ENCODE measurements around the gene C16orf89. TPM values are rescaled to one million over a fixed set of nuclear protein-coding genes. Genes with fewer than 3 reads are reported as not detected.
A peak's percentile ranks its signal among the peaks of the same experiment; 100 is the strongest.
"Not testable (repeated sequence)": the region's sequence is repeated elsewhere in the genome, so short reads cannot be mapped to it uniquely, and the experiment has no call there.

Gene C16orf89
- total RNA-seq, 1 donor from 2014 or later = not detected

GRCh38 chr16:5062051-5062450 lies 3.7 kb downstream of the C16orf89 start:
- DNase-seq (ENCODE audit: low read depth, low spot score) = no peak

- no peak for DNase-seq (ENCODE audit: low read depth, low spot score)
These were observed 5.6 kb downstream of the C16orf89 start for GRCh38 chr16:5060073-5060641.

GRCh38 chr16:5059386-5060072 lies 6.2 kb downstream of the C16orf89 start:
- no peak for DNase-seq (ENCODE audit: low read depth, low spot score)

DNA sequence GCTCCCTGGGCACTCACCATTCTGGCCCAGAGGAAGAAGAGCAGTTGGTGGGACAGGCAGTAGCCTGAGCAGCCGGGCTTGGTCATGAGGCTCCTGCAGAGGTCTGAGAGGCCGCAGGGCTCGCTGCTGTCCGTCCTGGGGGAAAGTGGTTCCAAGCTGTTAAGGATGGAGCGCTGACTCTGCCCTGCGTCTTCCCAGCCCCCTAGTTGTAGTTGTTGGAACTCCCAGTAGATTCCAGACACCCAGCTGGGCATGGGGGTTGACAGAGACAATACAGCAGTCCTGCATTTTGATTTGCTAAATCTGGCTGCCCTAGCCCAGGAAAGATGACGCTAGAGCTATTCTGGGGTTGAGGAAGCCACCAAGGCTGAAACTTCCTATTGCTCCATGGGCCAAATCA lies 7.3 kb downstream of the C16orf89 start:
- no peak for DNase-seq (ENCODE audit: low read depth, low spot score)

- DNase-seq (ENCODE audit: low read depth, low spot score) = no peak
These were observed 9.4 kb downstream of the C16orf89 start for GRCh38 chr16:5056352-5056751.

- DNase-seq (ENCODE audit: low read depth, low spot score) = no peak
These were observed 10.6 kb downstream of the C16orf89 start for GRCh38 chr16:5054876-5055865.

- DNase-seq (ENCODE audit: low read depth, low spot score) = no peak
These were observed 18.8 kb downstream of the C16orf89 start for GRCh38 chr16:5046914-5047313.

DNA sequence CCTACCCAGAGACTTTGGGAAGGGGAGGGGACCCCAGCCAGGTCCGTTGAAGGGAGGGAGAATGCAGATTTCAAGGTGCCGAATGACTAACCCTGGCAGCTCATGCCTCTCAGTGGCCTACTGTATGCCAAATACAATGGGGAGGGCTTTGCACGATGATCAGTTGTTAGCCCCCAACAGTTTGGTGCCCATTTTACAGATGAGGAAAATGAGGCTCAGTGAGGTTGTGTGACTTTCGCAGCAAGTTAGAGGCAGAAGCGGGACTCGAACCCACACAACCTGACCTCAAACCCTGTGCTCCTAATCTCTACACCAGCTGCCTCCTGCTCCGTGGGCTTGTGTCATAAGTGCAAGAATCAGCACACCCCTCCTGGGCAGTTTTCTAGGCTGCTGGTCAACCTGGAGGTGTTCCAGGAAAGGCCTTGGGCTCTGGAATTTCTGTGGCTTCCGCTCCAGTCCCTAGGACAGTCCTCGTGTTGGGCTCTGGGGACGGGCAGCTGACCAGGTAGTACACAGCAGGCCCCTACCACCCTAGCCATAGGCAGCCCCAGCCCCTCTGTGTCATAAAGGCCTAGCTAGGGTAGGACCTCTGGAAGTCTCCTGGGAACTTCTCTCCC lies 20.1 kb downstream of the C16orf89 start:
- no peak for DNase-seq (ENCODE audit: low read depth, low spot score)

GRCh38 chr16:5044581-5044980 lies 21.2 kb downstream of the C16orf89 start:
- DNase-seq (ENCODE audit: low read depth, low spot score) = not testable (repeated sequence)

GRCh38 chr16:5044011-5044540 lies 21.7 kb downstream of the C16orf89 start:
- DNase-seq (ENCODE audit: low read depth, low spot score) = no peak

DNA sequence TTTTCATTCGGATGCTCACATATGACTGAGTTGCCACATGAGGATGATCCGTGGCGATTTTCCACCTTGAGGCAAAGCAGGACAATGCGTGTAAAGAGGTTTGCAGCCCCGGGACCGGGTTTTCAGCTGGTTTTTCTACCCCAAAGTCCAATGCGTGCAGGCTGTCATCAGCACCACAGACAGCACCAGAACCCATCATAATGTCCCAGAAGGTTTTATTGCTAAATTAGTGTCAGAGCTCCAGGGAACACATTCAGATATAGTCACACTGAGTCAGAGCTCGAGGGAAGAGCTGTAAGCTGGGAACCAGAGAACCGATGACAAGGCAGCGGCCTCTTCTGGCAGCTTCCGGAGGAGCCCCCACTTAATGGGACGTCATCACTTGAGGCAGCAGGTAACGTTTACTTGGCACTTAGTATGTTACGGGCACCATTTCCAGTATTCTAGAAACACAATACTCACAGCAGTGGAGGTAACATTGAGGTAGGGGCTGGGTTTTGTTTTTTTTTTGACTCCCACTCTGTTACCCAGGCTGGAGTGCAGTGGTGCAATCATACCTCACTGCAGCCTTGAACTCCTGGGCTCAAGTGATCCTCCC lies 23.1 kb downstream of the C16orf89 start:
- no peak for DNase-seq (ENCODE audit: low read depth, low spot score)

DNA sequence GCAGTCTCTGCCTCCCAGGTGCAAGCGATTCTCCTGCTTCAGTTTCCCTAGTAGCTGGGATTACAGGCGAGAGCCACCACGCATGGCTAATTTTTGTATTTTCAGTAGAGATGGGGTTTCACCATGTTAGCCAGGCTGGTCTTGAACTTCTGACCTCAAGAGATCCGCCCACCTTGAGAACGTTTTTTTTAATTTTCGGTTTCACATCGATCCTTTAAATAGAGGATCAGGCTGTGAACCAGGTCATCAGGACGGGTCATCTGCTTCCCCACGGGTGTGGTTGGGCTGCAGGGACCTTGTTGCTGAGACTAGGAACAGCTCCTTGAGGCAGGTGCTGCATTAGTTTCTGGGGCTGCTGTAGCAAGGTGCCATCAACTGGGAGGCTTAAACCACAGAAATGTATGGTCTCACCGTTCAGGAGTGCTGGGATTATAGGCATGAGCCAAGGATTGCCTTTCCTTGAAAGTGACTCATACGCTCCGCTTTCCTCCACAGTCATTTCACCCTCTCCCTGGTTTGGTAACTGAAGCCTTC lies 24.1 kb downstream of the C16orf89 start:
- DNase-seq (ENCODE audit: low read depth, low spot score) = no peak

- DNase-seq (ENCODE audit: low read depth, low spot score) = no peak
These were observed 25.3 kb downstream of the C16orf89 start for GRCh38 chr16:5040451-5040850.

- no peak for DNase-seq (ENCODE audit: low read depth, low spot score)
These were observed 29.3 kb downstream of the C16orf89 start for GRCh38 chr16:5036228-5037156.

DNA sequence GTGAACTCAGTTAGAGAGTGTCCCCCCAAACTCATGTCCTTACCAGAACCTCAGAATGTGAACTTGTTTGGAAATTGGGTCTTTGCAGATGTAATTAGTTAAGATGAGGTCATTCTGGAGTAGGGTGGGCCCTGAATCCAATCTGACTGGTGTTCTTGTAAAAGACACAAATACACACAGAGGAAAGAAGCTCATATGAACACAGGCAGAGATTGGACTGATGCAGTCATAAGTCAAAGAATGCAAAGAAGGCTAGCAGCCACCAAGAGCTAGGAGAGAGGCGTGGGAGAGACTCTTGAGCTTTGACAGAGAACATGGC lies 29.9 kb downstream of the C16orf89 start:
- no peak for DNase-seq (ENCODE audit: low read depth, low spot score)

- no peak for DNase-seq (ENCODE audit: low read depth, low spot score)
These were observed 31.6 kb downstream of the C16orf89 start for GRCh38 chr16:5034167-5034523.

GRCh38 chr16:5033256-5034166 lies 32.2 kb downstream of the C16orf89 start, which contains the start of gene NAGPA:
NAGPA (minus strand) TSS chr16:5033935; CDS start chr16:5033914, 21 bp downstream.
- peak; percentile 39 for DNase-seq (ENCODE audit: low read depth, low spot score)

- DNase-seq (ENCODE audit: low read depth, low spot score) = no peak
These were observed 33.0 kb downstream of the C16orf89 start for GRCh38 chr16:5032748-5033167.

DNA sequence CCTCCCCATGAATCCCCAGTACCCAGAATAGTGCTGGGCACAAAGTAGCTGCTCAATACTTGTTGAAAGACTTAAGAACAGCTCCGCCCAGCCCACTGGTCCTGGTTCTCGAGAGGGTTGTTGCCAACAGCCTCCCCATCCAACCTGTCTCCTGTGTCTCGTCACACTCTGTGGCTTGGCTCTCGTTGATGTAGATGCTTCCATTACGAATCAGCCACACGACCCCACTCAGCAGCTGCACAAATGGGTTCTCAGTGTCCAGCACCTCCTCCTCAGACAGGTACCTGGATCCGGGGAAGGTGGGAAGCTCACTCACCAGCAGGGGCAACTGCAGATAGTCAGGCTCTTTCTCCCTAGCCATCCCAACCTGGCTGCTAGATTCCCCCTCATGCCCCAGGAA lies 34.2 kb downstream of the C16orf89 start:
- no peak for DNase-seq (ENCODE audit: low read depth, low spot score)
